Ecto neural progenitor cell (in vitro differentiated cells): ENCODE data around the gene ZNF443.
A peak's percentile ranks its signal among the peaks of the same experiment; 100 is the strongest.
"Not testable (repeated sequence)": the region's sequence is repeated elsewhere in the genome, so short reads cannot be mapped to it uniquely, and the experiment has no call there.

ENCODE experiments used
- DNase-seq: peaks from one replicate; pipeline ENCODE4 v3.0.0-alpha.2; 2018; ENCODE audit warnings: low spot score

ZNF443 gene

DNA sequence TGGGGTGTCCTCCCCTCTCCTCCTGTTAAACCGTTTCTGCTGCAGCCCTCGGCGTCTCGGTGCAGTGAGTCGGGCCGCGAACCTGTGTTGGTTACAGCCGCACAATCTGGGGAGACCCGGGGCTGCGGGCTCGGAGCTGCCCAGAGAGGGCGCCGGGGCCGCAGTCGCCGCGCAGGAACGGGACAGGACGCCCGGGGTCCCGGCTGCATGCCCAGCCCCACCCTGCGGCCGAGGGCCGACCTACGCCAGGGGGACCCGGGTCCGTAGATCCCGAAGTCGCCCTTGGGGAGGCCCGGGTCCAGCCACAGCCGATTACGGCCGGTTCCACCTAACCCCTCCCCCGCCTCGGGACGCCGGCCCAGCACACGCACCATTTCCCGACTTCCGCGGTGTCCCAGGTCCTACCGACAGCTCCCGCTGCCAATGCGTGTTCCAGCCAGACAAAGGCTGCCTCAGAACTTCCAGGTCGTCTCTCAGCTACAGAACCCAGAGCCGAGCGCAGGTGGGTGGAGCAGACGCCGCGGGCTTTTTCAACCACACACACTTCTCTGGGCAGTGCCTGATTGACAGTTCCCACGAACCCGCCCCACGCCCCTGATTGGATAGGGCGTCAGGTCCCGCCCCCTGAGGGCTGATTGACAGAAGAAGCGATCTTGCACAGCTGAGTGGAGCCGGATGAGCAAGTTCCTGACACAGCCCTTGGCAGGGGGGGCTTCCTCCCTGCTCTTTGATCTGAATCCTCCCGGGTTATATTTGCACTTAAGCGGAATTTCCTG, at the start of gene ZNF443:
ZNF443 (minus strand) TSS at position 481 of the 776 bp plus-strand sequence; CDS start at position 374, 107 bp downstream.
- DNase-seq = peak; percentile 99

DNA sequence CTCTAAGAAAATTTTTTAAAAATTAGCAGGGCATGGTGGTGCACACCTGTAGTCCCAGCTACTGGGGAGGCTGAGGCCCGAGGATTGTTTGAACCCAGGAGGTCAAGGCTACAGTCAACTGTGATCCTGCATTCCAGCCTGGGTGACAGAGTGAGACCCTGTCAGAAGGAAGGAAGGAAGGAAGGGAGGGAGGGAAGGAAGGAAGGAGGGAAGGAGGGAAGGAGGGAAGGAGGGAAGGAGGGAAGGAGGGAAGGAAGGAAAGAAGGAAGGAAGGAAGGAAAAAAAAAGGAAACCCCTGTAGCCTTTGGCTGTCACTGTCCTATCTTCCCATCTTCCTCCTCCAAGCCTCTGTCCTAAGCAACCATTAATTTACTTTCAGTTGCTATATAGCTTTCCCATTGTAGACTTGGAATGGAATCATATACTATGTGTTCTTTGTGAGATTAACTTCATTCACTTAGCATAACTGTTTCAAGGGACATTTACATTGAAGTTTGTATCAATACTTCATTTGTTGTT, 45.5 kb upstream of the ZNF443 start:
- not testable (repeated sequence) for DNase-seq

DNA sequence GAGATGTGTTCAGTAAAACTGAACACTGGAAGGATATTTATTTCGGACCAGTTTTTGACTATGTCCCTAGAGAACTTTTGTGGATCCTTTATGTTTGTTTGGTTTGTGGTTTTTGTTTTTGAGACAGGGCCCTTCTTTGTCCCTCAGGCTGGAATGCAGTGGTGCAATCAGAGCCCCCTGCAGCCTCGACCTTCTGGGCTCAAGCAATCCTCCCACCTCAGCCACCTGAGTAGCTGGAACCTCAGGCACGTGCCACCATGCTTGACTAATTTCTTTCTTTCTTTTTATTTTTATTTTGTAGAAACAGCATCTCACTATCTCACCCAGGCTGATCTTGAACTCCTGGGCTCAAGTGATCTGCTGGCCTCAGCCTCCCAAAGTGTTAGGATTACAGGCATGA, 44.8 kb upstream of the ZNF443 start:
- DNase-seq = no peak

DNA sequence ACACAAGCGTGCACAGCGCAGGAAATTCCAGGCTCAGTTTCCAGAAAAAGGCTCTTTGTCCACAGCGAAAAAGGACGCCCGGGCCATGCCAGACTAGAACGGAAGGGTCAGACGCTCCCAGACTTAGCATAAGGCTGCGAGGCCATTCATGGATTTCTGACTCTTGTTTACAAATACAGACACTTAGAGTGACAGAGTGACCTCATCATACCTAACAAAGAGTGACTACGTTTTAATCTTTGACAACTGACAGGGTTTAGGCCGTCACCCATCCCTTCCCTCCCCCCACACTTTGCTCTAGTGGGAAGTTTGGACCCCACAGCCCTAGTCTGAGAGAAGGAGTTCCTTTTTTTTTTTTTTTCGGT, 44.2 kb upstream of the ZNF443 start:
- DNase-seq = no peak

DNA sequence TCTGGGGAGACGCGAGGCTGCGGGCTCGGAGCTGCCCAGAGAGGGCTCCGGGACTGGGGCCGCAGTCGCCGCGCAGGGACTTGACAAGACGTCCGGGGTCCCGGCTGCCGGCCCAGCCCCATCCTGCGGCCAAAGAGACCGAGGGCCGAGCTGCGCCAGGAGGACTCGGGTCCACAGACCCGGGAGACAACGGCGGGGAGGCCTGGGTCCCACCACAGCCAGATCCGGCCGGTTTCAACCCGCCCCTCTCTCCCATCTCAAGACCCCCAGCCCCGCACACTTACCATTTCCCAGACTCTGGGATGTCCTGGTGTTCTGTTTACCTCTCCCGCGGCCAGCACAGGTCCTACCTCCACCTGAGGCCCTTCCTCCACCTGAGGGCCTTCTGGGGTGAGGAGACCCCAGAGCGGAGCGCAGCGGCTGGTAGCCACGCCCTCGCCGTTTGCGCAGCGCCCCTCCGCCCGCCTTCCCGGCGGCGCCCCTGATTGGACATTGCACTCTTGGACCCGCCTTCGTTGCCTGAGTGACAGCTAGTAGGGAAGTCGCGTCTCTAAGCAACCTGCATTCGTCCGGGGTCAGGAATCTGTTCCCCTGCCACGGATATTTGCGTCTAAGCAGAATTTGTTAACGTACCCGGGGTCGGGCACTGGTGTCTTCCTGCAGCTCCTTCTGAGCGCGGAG, 43.7 kb upstream of the ZNF443 start, which contains the start of gene ZNF709:
ZNF709 (minus strand) TSS at position 446 of the 681 bp plus-strand sequence; CDS start at position 287, 159 bp downstream.
- peak; percentile 96 for DNase-seq

DNA sequence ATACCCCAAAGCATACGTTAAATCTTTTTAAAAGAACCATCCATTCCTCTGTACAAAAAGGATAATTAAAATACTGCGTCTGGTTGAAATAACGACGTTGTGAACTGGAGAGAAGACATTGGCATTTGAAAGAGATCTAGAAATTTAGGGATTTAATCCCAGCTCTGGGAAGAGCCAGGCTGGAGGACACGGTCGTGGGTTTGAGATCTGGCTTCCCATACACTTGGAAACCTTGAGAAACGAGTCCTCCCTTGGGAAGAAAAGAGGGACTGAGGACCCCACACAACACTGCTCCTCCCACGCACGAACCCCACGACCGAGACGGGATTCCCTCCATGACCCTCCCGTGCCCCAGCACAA, 43.2 kb upstream of the ZNF443 start:
- DNase-seq = no peak

DNA sequence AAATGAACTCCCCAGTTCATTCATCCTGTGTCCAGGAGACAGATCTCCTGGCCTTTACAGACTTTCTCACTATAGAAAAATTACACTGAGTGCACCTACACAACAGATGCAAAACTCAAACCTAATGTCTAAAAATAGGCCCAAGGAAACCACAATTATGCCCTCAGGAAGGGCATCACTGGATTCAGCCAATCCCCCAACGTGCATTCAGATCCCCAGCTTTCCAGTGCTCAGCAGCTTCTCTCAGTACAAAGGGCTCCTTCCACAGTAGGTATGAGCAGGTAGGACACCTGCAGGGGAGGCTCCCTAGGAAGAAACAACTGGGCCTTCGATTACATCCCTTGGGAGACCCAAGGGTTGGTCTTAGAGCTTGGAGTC, 41.7 kb upstream of the ZNF443 start:
- DNase-seq = no peak

DNA sequence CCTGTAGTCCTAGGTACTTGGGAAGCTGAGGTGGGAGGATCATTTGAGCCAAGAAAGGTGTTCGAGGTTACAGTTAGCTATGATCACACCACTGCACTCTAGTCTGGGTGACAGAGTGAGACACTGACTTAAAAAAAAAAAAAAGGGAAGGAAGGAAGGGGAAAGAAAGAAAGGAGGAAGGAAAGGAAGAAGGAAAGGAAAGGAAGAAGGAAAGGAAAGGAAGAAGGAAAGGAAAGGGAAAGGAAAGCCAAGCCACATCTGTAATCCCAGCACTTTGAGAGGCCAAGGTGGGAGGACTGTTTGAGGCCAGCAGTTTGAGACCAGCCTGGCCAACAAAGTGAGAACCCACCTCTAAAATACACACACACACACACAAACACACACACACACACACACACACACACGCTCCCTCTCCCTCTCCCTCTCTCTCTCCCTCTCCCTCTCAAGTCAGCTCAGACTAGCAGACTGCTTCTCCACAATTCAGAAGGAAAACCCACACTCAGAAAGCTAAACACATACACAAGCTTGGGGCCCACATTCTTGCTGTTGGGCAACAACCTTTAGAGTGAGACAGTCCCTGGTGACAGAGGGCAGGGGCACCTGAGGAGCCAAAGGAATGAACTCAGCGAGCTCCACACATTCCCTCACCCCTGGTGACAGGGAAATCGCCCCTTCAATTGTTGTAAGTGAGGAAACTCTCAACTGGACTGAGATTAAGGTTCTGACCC, 41.1 kb upstream of the ZNF443 start:
- no peak for DNase-seq

DNA sequence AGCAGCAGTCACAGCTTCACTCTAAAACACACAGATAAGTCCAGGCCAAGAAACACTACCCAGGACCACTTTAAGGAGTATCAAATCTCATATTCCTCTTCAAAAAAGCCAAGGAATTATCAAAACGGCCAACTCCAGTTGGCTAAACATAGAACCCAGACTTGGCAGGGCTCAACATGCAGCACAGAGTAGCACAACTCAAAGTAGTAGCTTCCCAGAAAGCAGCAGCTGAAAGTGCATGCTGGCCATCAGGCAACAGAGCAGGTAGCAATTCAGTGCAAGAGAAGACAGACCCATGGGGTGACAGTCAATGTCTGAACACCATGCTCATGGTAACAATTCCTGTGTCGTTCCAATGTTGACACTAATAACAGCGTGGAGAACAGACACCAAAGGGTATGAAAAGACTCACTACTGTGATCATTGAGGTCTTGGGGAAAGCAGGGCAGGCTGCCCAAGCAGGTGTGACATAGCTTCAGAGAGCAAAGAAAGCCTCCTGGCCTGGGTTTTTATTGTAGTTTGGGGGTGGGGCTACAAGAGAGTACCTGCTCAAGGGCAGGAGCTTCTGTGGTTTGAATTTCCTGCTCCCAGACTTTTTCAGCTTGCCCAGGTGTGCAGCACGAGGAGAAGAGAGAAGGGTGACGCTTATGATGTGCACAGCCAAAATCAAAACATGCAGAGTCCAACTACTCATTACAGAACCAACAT, 37.6 kb upstream of the ZNF443 start:
- DNase-seq = no peak

DNA sequence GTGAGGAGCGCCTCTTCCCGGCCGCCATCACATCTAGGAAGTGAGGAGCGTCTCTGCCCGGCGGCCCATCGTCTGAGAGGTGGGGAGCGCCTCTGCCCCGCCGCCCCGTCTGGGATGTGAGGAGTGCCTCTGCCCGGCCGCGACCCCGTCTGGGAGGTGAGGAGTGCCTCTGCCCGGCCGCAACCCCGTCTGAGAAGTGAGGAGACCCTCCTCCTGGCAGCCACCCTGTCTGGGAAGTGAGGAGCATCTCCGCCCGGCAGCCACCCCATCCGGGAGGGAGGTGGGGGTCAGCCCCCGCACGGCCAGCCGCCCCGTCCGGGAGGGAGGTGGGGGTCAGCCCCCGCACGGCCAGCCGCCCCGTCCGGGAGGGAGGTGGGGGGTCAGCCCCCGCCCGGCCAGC, 26.8 kb upstream of the ZNF443 start:
- not testable (repeated sequence) for DNase-seq

DNA sequence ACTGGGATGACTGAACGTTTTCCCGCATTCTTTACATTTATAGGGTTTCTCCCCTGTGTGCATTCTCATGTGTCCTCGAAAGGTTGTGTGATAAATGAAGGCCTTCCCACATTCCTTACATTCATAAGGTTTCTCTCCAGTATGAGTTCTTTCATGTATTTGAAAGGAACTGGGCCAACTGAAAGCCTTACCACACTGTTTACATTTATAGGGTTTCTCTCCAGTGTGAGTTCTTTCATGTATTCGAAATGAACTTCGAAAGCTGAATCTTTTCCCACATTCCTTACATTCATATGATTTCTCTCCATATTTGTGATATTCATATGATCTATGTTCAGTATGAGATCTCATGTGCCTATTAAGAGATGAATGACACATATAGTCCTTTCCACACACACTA, 24.4 kb upstream of the ZNF443 start:
- DNase-seq = no peak

DNA sequence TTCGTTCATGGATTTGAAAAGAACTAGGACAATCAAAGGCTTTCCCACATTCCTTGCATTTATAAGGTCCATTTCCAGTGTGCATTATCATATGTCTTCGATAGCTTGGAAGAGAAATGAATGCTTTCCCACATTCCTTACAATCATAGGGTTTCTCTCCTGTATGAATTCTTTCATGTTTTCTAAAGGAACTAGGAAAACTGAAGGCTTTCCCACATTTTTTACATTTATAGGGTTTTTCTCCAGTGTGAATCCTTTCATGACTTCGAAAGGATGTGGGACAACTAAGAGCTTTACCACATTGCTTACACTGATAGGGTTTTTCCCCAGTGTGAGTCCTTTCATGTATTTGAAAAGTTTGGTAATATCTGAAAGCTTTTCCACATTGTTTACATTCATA, 23.9 kb upstream of the ZNF443 start:
- DNase-seq = no peak

DNA sequence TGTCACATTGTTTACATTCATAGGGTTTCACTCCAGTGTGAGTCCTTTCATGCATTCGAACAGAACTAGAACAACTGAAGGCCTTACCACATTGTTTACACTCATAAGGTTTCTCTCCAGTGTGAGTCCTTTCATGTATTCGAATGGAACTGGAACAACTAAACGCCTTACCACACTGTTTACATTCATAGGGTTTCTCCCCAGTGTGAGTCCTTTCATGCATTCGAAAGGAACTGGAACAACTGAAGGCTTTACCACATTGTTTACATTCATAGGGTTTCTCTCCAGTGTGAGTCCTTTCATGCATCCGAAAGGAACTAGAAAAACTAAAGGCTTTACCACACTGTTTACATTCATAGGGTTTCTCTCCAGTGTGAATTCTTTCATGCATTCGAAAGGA, 23.3 kb upstream of the ZNF443 start:
- DNase-seq = not testable (repeated sequence)

DNA sequence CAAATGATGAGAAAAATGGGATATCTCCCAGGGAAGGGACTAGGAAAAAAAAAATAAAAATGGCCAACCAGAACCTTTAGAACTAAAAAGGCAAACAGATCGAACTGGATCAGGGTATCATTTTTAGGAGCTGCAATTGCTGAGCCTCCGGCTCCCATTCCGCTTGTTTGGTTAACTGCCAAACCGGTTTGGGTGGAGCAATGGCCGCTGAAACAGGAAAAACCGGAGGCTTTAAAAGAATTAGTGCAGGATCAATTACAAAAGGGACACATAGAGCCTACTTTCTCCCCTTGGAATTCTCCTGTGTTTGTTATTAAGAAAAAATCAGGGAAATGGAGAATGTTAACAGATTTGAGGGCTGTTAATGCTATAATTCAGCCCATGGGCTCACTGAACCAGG, 12.7 kb upstream of the ZNF443 start:
- DNase-seq = no peak

DNA sequence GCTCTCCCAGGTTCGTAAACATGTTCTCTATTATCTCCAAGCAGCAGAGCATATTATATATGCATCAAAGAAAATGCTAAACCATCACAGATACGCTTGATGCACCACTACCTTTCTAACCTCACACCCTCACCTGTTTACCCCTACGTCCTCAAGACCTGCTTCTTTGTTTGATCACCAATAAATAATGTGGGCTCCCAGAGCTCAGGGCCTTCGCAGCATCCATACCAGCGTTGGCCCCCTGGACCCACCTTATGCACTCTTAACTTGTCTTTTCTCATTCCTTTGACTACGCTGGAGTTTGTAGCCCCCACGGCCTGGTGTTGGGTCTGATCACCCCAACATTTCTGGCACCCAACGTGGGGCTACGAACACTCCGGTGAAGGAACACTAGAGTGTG, 10.0 kb upstream of the ZNF443 start:
- DNase-seq = no peak

DNA sequence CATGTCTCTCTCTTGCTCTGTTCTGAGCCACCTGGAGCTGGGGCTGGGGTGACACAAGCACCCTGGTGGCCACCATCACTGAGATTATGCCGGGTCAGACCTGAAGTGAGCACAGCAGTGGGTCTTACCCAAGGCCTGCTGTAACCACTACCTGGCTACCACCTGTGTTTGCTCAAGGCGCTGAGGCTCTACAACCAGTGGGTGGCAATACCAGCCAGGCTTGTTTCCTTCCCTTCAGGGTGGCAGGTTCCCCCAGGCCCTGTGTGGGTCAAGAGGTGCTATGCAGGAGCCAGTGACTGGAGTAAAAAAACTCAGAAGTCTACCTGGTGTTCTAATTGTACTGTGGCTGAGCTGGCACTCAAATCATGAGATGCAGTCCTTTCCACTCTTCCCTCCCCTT, 8.0 kb upstream of the ZNF443 start:
- DNase-seq = no peak

DNA sequence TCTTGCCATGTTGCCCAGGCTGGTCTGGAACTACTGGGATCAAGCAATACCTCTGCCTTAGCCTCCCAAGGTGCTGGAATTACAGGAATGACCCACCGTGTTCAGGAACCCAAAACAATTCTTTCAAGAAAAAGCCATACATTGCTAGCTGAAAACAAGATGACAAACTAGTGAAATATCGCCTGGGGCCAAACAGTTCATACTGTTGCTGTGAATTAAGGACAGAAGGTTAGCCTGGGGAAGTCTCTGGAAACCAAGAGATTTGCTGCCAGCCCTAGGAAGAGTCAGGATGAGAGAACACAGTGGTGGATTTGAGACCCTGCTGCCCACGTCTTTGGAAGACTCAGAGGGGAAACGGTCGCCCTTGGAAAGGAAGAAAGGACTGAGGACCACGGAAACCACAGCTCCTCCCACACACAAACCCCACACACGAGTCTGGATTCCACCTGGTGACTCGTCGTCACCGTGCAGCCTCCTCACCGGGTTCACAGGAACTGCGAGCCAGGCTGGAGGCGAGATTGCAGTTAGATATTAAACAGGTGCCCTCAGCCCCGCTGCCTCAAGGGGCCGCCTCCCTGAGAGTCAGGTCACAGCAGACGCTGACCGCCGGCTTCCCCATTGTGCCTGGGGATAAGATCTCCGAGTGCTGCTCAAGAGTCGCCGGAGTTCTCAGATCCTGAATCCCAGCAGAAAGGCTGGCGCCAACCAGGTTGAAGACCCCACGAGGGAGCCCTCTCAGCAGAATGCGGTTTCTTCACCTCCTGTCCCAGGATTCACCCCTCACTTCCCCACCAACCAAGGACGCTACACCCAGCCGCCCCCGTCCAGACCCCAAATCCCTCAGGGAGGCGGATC, 908 bp downstream of the ZNF443 start:
- DNase-seq = not testable (repeated sequence)

DNA sequence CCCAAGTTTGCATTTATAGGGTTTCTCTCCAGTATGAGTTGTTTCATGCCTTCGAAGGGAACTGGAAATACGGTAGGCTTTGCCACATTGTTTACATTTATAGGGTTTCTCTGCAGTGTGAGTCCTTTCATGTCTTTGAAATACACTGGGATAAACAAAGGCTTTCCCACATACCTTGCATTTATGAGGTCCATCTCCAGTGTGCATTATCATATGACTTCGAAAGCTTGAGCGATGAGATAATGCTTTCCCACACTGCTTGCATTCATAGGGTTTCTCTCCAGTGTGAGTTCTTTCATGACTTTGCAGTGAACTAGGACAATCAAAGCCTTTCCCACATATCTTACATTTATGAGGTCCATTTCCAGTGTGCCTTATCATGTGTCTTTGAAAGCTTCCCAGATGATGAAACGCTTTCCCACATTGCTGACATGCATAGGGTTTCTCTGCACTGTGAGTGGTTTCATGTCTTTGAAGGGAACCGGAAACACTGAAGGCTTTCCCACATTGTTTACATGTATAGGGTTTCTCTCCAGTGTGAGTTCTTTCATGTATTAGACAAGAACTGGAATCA, 10.0 kb downstream of the ZNF443 start:
- DNase-seq = not testable (repeated sequence)

DNA sequence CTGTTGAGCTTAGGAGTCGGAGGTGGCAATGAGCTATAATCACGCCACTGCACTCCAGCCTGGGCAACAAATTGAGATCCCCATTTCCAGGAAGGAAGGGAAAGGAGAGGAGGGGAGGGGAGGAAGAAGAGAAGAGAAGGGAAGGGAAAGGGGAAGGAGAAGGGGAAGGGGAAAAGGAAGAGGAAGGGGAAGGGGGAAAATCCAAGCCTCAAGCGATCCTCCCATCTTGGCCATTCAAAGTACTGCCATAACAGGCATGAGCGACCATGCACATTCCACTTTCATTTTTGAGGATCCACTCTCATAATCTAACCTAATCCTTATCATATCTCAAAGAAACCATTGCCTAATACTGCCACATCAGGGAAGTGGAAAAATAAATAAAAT, 14.9 kb downstream of the ZNF443 start:
- DNase-seq = no peak

DNA sequence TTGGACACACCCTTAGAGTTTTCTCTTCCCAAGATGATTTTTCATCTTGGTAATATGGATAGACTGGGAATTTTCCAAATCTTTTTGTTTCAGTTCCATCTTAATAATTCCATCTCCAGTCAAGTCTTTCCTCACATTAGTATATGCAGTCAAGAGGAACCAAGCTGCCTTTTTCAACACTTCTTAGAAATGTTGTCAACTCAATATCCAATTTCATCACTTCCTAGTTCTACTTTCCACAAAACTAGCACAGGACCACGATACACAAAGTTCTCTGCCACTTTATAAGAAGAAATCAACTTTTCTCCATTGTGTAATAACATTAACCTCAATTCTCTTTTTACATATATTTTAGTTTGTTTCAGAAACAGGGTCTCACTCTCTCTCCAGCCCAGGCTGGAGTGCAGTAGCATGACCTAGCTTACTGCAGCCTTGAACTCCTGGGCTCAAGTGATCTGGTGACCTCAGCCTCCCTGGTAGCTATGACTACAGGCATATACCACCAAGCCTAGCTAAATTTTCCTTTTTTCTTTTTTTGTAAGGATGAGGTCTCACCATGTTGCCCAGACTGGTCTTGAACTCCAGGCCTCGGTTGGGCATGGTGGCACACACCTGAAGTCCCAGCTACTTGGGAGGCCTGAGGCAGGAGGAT, 15.5 kb downstream of the ZNF443 start:
- DNase-seq = no peak
